Measurements from ENCODE around the gene ARHGEF38.

GRCh38 chr4:105620640-105621323, 68.4 kb downstream of the ARHGEF38 start:
- no peak for TF ChIP-seq CTCF (IDR thresholded peaks at IDR 0.05)
- TF ChIP-seq POLR2A (IDR thresholded peaks at IDR 0.05) = no peak

Measured in heart left ventricle (tissue), 13 donors.